NCI-H1436 treated with DMSO at 0.1 percent for 48 hours (cell line): ENCODE measurements around the gene FARS2.
A peak's percentile ranks its signal among the peaks of the same experiment; 100 is the strongest.

Experiments used
- DNase-seq: peaks from one replicate; lab custom pipeline; 2025; lab: John Stamatoyannopoulos, UW

The FARS2 gene

DNA sequence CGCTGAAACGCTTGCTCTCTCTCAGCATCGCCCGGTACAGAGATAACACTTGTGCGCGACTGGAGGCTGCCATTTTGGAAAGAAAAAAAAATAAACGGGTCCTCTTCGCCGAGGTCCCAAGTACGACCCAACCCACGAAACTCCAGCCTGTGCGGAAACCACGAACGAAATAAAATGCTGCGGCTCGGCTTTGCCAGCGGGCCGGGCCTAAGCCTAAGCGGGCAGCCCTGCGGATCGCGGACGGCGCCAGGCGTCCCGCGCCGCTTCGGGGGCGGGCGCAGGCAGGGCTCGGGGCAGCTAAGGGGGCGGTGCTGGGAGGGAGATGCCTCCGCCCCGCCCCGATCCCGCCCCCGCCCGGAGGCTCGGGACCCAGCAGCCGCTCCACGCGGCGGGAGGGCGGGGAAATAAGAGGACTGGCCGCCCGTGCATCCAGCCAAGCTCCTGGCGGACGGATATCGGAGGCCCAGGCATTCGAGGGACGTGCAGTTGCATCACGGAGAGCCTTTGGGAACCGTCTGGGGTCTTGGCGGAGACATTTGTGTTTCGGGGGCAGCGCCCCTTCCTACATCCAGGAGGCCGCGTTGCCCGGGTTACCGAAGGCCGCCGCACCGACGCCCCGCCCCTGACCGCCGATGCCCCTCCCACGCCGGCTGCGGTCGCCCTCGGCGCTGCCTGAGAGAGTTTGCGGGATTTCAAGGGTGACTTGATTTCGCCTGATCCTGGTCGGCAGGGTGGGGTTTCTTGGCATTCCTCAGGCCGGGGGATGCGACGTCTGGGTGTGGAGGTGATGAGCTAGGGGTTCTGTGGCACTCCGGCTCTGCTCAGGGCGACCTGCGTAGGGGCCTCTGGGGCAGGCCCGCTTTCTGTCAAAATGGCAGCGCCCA lies at the start of gene FARS2, which contains the start of gene LYRM4:
Gene FARS2 (plus strand): TSS at position 853 of the 884 bp plus-strand sequence.
Gene LYRM4 (minus strand): TSS at position 290 of the 884 bp plus-strand sequence. CDS start 217 bp downstream, at position 73.
- peak; percentile 45 for DNase-seq

- no peak for DNase-seq
These were observed 47.5 kb upstream of the FARS2 start for GRCh38 chr6:5213836-5214235.

GRCh38 chr6:5214570-5215052 lies 46.7 kb upstream of the FARS2 start:
- no peak for DNase-seq

DNA sequence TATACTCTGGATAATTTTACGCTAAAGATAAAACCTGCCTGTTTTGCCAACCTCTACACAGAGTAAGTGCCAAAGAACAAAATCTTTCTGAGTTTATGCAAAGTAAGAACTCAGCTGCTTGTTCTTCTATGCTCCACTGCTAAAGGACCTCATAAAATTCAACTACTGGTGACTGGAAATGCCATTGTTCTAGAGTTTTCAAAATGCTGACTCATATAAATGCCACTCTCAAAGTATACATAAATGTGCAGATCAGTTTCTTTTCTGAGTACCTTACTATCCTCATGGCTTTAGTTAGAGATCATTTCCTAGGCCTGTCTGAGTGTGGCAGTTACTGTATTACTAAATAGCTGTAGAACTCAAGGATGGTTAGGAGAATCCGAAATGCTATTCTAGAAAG lies 46.2 kb upstream of the FARS2 start:
- no peak for DNase-seq

- no peak for DNase-seq
These were observed 45.5 kb upstream of the FARS2 start for GRCh38 chr6:5215799-5216198.

DNA sequence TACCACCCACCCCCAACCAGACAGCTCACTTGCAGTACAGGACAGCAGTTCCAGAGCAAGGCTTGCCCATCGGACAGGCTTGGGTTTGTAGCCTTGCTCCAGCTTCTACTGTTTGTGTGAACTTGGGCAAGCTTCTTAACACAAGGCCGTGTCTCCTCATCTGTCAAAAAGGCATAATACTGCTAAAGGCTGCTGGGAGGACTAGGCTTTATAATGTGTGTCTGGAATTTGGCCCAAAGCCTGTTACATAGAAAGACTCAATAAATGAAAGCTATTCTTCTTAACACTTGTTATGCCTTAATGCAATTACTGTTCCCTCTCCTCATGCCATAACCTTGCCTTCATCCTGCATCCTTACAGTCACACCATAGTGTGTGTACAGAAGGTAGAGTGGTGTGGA lies 44.0 kb upstream of the FARS2 start:
- no peak for DNase-seq

- no peak for DNase-seq
These were observed 42.2 kb upstream of the FARS2 start for GRCh38 chr6:5219011-5219691.

- no peak for DNase-seq
These were observed 40.9 kb upstream of the FARS2 start for GRCh38 chr6:5220443-5220842.

DNA sequence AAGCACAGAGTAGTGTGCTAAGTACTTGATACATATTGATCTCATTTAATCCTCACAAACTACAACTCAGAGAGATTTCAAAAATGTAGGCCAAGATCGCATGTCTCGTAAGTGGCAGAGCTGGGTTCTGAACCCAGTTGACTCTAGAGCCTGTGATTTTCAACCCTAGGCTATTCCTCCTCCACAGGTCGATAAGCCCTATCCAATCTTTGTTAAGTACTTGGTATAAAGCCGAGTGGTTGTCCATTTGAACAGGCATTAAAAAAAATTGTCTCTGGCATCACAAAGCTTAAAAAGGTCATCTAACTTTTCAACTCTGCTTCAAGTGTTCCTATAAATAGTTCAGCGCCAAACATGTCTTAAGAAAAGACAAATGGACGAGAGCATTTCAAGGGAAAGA lies 38.0 kb upstream of the FARS2 start:
- DNase-seq: no peak

DNA sequence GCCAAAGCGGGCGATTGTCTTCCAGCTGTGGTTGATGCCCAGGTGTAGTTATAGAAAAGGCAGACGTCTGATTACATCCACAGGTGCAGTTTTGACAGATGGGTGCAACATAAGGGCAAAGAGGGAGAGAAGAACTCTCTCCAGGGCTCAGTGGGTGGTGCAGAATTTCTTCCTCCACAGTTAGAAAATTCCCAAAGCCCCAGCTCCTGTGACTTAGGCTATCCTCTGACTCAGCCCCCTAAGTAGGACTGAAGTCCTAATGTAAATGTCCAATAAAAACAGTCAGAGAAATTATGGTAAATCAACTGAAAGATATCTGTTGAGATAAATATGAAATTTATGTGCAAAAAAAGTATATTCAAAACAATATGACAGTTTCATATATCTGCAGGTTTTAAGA lies 32.0 kb upstream of the FARS2 start:
- DNase-seq: no peak

- no peak for DNase-seq
These were observed 31.2 kb upstream of the FARS2 start for GRCh38 chr6:5230081-5230480.

- no peak for DNase-seq
These were observed 30.0 kb upstream of the FARS2 start for GRCh38 chr6:5231289-5231688.

DNA sequence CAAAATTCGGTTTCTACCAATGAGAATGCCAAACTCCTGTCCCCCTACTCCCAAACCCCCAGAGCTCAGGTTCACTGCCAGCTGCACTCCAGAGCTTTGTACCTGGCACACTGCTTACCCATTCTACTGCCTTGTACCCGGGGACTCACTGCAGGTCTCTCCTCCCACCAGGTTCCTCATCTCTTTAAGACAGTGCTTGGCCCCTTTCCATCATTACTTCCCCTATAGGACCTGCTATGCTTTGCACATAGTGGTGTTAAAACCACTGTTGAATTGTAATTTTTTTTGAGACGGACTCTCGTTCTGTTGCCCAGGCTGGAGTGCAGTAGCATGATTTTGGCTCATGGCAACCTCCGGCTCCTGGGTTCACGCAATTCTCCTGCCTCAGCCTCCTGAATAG lies 26.4 kb upstream of the FARS2 start:
- no peak for DNase-seq

GRCh38 chr6:5235830-5236229 lies 25.5 kb upstream of the FARS2 start:
- DNase-seq: no peak

- no peak for DNase-seq
These were observed 23.5 kb upstream of the FARS2 start for GRCh38 chr6:5237805-5238204.

GRCh38 chr6:5238336-5238735 lies 23.0 kb upstream of the FARS2 start:
- no peak for DNase-seq

DNA sequence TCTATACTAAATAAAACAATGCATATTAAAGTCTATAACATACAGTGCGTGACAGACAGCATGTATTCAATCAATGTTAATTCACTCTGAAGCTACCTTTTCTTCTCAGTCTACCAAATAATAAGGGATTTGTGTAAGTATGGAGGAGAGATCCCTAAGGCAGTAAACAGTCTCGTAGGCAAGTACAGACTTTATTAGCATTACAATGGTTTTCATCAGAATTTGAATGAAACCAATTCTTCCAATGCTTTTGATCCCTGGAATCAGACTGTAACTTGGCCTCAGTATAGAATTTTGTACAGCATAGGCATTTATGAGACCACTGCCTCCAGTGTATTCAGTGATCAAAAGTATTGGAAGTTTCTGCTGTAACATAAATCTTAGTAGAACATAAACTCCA lies 20.1 kb upstream of the FARS2 start:
- DNase-seq: no peak

DNA sequence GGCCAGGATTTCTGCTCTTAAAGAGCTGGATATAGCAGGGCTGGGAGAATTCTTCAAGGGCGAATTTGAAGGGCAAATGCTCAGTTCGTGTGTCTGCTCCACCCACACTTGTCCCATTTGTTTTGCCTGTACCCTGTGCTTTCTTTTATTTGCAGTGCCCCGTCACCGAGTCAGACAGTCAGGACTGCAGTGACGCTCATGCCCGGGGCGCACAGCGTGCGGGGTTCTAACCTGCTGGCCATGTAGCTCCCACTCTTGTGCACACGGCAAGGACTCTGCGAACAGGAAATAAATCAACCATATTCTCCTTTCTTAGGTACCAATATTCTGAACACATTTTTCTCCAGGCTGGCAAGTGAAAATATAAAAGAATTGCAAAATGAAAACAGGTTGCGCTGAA lies 18.2 kb upstream of the FARS2 start:
- DNase-seq: no peak

GRCh38 chr6:5246141-5247097 lies 14.9 kb upstream of the FARS2 start:
- no peak for DNase-seq

- DNase-seq: no peak
These were observed 14.1 kb upstream of the FARS2 start for GRCh38 chr6:5247201-5247600.

GRCh38 chr6:5248302-5249098 lies 12.8 kb upstream of the FARS2 start:
- DNase-seq: no peak
